ENCODE results near the gene RAPGEF4.
"Not testable (repeated sequence)": the region's sequence is repeated elsewhere in the genome, so short reads cannot be mapped to it uniquely, and the experiment has no call there.

RAPGEF4 gene

DNA sequence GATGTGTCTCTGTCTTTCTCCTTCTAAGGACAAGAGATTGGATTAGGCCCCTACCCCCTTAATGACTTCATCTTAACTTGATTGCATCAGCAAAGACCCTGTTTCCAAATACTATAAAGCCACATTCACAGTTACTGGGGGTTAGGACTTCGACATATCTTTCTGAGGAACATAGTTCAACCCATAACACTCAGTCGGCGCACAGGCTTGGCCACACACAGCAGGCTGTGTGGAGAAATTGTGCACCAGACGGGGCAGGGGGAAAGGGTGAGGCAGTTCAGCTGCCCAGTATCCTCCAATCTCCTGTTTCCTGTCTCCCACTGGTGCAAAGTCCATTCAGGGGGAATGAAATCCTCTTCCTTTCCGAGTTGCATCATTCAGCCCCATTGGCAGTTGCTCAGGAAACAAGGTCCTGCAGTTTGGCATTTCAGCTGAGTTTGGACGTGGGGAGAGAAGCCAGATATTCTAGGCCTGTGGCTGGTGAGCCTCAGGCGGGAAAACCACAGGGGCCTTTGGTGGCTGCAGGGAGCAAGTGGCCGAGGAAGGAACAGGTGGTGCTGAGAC lies 9.4 kb upstream of the RAPGEF4 start:
- no peak for DNase-seq (ENCODE audit: low read depth)

DNA sequence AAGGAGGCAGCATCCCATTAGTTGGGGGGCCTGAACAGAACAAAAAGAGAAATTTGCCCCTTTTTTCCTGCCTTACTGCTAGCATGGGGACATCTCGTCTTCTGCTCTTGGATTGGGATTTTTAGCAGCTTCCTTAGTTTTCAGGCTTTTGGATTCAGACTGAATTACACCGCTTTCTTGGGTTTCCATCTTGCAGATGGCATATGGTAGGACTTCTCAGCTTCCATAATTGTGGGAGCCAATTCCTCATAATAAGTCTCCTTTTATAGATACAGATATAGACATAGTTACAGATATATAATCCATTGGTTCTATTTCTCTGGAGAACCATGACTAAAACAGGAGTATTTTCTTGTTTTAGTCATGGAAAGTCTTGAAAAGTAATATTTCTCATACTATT lies 5.2 kb upstream of the RAPGEF4 start:
- no peak for DNase-seq (ENCODE audit: low read depth)

GRCh38 chr2:172734711-172735581 lies 699 bp upstream of the RAPGEF4 start:
- no peak for DNase-seq (ENCODE audit: low read depth)

GRCh38 chr2:172736424-172737174 lies 954 bp downstream of the RAPGEF4 start:
- no peak for DNase-seq (ENCODE audit: low read depth)

GRCh38 chr2:172739661-172740266 lies 4.1 kb downstream of the RAPGEF4 start:
- DNase-seq (ENCODE audit: low read depth), result no peak

DNA sequence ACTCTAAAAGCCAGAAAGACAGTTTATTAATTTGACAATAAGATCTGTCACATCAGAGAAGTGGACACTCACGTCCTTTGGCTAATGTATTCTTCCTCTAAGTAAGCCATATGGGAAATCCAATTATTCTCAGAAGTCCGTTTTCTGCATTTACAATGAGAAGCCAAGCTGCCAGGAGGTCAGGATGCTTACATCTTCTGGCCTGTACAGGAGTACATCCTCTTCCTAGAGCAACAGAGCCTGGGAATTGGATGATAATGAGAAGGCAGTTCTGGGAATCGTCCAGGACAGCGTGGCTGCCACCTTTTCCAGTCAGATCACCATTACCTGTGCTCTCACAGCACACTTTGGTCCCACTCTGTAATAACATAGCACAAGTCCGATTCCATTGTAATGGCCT lies 5.2 kb downstream of the RAPGEF4 start:
- no peak for DNase-seq (ENCODE audit: low read depth)

DNA sequence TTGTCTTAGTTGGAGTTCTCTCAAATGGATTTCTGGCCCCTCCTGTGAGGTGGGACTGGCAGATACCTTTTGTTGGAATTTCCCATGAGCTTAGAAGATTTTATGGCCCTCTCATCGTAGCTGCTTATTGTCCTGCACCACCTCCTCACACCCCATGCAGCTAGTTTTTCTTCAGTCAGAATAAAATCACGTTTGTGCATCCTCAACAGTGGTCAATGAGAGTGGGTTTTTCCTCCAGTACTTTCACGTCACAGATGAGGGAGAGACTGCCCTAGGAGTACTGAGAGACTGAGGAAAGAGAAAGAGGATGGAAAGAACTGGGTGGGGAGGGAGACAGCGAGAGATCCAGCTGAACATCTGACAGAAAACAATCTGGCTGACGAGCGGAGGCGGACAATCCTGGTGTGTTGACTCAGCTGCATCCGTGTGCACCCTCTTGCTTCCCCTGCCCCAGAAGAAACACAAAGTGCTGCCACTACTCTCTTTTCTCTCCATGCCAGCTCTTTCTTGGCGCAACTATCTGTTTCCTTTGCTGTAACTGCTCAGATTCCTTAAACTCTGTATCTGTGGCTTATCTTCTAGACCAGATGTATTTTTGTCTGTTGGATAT lies 7.4 kb downstream of the RAPGEF4 start:
- no peak for DNase-seq (ENCODE audit: low read depth)

GRCh38 chr2:172743898-172744297 lies 8.3 kb downstream of the RAPGEF4 start:
- no peak for DNase-seq (ENCODE audit: low read depth)

DNA sequence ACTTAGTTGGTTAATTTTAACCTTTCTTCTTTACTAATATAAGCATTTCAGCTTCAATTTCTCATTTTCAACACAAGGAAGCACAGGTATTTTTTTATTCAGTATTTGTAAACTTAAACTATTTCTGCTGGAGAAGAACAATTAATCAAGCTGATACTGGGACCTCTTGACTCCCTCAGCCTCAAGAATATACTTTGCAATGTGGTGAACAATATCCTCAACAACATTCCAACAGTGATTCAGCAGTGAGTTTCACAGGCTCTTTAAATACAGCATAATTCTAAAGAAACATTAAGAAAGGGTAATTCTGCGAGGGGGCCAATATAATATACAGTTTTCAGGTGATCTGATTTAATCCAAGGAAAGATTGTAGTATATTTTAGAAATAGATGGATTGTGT lies 10.0 kb downstream of the RAPGEF4 start:
- DNase-seq (ENCODE audit: low read depth), result no peak

DNA sequence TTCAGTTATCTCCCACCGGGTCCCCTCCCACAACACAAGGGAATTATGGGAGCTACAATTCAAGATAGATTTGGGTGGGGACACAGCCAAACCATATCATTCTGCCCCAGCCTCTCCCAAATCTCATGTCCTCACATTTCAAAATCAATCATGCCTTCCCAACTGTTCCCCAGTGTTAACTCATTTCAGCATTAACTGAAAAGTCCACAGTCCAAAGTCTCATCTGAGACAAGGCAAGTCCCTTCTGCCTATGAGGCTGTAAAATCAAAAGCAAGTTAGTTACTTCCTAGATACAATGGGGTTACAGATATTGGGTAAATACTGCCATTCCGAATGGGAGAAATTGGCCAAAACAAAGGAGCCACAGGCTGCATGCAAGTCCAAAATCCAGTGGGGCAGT lies 12.9 kb downstream of the RAPGEF4 start:
- not testable (repeated sequence) for DNase-seq (ENCODE audit: low read depth)

- no peak for DNase-seq (ENCODE audit: low read depth)
Measured at GRCh38 chr2:172749388-172749787, 13.7 kb downstream of the RAPGEF4 start.

- no peak for DNase-seq (ENCODE audit: low read depth)
Measured at GRCh38 chr2:172751564-172751963, 15.9 kb downstream of the RAPGEF4 start.

GRCh38 chr2:172753610-172754009 lies 18.0 kb downstream of the RAPGEF4 start:
- DNase-seq (ENCODE audit: low read depth), result no peak

- no peak for DNase-seq (ENCODE audit: low read depth)
Measured at GRCh38 chr2:172759441-172759840, 23.8 kb downstream of the RAPGEF4 start.

DNA sequence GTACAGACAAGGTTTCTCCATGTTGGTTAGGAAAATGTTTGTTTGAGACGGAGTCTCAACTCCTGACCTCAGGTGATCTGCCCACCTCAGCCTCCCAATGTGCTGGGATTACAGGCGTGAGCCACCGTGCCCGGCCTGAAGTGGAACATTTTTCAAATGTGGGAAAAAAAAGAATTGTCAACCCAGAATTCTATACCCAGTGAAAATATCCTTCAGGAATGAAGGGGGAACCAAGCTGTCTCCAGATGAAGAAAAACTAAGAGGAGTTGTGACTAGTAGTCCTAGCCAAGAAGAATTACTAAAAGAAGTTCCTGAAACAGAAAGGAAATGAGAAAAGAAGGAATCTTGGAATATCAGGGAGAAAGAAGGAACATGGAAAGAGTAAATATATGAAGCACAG lies 25.7 kb downstream of the RAPGEF4 start:
- no peak for DNase-seq (ENCODE audit: low read depth)

- DNase-seq (ENCODE audit: low read depth), result no peak
Measured at GRCh38 chr2:172762574-172762973, 26.9 kb downstream of the RAPGEF4 start.

DNA sequence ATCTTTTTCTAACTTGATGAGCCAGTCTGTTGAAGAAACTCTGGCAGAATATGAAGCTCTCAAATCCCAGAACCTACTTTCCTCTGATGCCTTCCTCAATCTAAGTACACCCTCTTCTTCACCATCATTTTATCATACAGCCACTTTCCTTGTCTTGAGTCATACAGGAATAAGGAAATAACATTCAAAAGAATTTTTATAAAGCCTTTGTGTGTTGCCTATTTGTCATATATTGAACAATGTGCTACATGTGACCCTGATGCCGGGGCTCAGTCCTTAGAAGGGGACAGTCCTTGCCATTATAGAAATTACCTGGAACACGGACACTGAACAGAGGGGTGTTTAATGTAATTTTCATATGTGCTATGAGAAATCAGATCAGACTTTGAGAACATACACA lies 27.4 kb downstream of the RAPGEF4 start:
- DNase-seq (ENCODE audit: low read depth), result no peak

DNA sequence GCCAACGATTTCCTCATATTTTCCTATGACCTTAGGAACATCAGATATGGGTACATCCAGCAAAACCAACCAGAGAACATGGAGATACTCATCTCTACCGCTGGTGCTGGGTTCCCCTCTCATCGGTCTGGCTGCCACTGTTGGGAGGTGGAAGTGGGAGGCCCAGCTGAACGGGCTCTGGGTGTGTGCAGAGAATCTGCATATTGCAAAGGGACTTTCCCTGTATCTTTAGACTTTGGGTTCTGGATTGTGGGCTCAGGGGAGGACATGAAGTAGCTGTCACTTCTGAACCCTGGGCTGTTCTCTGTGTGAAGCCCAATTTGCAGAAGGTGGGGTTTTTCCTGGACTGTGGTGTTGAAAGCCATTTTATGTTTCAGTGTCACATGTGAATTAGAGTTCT lies 30.0 kb downstream of the RAPGEF4 start:
- DNase-seq (ENCODE audit: low read depth), result no peak

DNA sequence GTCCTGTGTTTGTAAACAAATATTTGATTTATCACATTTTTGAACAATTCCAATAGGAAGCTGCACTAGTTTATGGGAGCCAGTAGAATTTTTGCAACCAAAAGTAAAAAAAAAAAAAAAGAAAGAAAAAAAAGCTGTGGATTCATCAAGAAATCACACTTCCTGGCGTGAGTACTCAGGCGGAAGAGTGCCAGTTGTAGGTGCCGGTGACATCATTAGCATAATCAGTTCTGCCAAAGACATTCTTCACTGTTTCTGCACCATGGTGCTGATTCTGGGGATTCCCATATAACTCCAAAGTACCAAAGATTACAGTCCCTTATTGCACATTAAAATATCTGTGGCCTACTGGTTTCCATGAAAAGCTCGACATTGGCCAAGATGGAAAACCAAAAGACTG lies 32.8 kb downstream of the RAPGEF4 start:
- DNase-seq (ENCODE audit: low read depth), result no peak

- DNase-seq (ENCODE audit: low read depth), result no peak
Measured at GRCh38 chr2:172769879-172770278, 34.2 kb downstream of the RAPGEF4 start.

GRCh38 chr2:172770887-172771286 lies 35.2 kb downstream of the RAPGEF4 start:
- no peak for DNase-seq (ENCODE audit: low read depth)

DNA sequence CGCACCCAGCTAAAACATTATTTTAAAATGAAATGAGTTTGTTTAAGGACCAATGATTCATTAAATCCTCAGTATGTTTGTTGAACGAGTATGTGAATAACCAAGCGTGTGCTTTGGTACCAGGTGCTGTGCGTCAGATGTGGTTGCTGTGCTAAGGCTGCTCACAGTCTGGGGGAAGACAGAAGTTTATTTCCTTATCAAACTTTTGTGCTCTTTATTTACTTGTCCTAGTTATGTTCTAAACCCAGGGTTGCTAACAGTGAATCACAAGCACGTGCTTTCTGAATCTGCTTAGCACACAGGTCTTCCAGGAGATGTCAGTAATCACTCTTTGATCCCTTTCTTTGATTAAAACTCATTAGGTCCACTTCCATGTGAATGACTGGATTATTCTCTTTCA lies 37.0 kb downstream of the RAPGEF4 start:
- DNase-seq (ENCODE audit: low read depth), result no peak

Measured in activated T-helper 9 cell treated with anti-CD3 and anti-CD28 coated beads, Interleukin-2, amount 50 U/mL, for 16 hours (primary cell).